DMS153 (cell line): Measurements from ENCODE around the gene LMF1.

Experiments
- DNase-seq: peaks from one replicate; lab custom pipeline; 2025; lab: John Stamatoyannopoulos, UW

The LMF1 gene

GRCh38 chr16:804193-805048, 166.4 kb downstream of the LMF1 start:
- DNase-seq = no peak

- no peak for DNase-seq
Observed at GRCh38 chr16:803754-804080, 167.1 kb downstream of the LMF1 start.
